ENCODE data around the gene RBM38. TPM values are rescaled to one million over a fixed set of nuclear protein-coding genes. Genes with fewer than 3 reads are reported as not detected.
"Not testable (repeated sequence)": the region's sequence is repeated elsewhere in the genome, so short reads cannot be mapped to it uniquely, and the experiment has no call there.

The RBM38 gene
- polyA plus RNA-seq, 2 of the 4 experiments (the other 2 are of a cell fraction): 6.6 to 14.2 TPM

DNA sequence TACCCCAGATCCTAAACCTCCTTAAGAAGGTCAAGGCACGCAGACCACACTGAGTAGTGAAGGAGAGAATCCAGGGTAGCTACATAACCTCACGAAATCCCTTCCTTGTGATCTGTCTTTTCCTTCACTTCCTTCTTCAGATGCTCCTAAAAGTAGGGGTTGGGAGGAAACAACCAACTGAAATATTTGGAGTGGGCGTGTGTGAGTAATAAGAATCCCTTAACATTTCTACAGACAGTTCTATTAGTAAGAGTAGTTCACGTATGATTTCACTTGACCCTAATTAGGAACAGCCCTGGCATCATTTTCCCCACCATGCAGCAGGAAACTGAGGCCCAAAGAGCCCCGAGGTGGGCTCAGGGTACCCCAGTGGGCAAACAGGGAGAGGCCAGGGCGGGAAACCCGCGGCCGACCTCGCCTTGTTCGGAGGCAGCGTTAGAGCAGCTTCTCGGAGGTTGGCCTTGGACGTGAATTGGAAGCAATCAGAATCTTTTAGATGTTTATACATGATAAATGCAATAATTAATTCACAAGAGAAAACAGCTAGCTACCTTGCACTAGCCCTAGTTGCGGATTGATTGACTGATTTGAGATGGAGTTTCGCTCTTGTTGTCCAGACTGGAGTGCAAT lies 41.0 kb upstream of the RBM38 start:
- H3K4me1 ChIP-seq: peaks cover 10% of the 10 kb centered on the region
- no peaks in the 10 kb centered on the region for H3K9me3 ChIP-seq
- H3K27ac ChIP-seq: peak overlapping the region in 1 of 2 experiments; percentile 93; a peak in 3 of 6 replicates
- no peak overlapping the region for H3K4me3 ChIP-seq
- DNase-seq (ENCODE audit: low read depth in 1 of 2, low spot score in 1 of 2): no peak
- no peak for FAIRE-seq
- ChIA-PET CTCF (interaction anchor here (2.5 to 7.2 kb wide), 4 partner anchors 11 to 799 kb away, joined by 7 to 244 read pairs (median 48); no protein-coding TSS in a partner anchor), POLR2A (no interaction called here)
- no peak for ATAC-seq
- no peak for TF ChIP-seq RFX5 (IDR thresholded peaks at IDR 0.05)
- no peak for TF ChIP-seq ESRRA (IDR thresholded peaks at IDR 0.05; ENCODE audit: borderline replicate concordance, low read length)
- TF ChIP-seq, protein P1, sequence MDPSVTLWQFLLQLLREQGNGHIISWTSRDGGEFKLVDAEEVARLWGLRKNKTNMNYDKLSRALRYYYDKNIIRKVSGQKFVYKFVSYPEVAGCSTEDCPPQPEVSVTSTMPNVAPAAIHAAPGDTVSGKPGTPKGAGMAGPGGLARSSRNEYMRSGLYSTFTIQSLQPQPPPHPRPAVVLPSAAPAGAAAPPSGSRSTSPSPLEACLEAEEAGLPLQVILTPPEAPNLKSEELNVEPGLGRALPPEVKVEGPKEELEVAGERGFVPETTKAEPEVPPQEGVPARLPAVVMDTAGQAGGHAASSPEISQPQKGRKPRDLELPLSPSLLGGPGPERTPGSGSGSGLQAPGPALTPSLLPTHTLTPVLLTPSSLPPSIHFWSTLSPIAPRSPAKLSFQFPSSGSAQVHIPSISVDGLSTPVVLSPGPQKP (IDR thresholded peaks at IDR 0.05; ENCODE audit: low read depth, low read length): no peak
- TF ChIP-seq RCOR1 (IDR thresholded peaks at IDR 0.05; ENCODE audit: low read depth, low read length): no peak
- TF ChIP-seq, protein P2, sequence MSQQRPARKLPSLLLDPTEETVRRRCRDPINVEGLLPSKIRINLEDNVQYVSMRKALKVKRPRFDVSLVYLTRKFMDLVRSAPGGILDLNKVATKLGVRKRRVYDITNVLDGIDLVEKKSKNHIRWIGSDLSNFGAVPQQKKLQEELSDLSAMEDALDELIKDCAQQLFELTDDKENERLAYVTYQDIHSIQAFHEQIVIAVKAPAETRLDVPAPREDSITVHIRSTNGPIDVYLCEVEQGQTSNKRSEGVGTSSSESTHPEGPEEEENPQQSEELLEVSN (IDR thresholded peaks at IDR 0.05; ENCODE audit: borderline replicate concordance, low read depth): no peak
- no peak for TF ChIP-seq SREBF2 (IDR thresholded peaks at IDR 0.05)
- TF ChIP-seq CEBPB (IDR thresholded peaks at IDR 0.05): no peak
- no peak for TF ChIP-seq CHD4 (IDR thresholded peaks at IDR 0.05; ENCODE audit: borderline replicate concordance)
- TF ChIP-seq CBX2 (IDR thresholded peaks at IDR 0.05; ENCODE audit: borderline replicate concordance, low read depth): no peak
- no peak for TF ChIP-seq ZFP36 (IDR thresholded peaks at IDR 0.05; ENCODE audit: borderline replicate concordance, partially characterized antibody)
- TF ChIP-seq, protein P3, sequence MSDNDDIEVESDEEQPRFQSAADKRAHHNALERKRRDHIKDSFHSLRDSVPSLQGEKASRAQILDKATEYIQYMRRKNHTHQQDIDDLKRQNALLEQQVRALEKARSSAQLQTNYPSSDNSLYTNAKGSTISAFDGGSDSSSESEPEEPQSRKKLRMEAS (IDR thresholded peaks at IDR 0.05): no peak
- TF ChIP-seq NR3C1 (IDR thresholded peaks at IDR 0.05): no peak
- TF ChIP-seq NFE2L2 (conservative IDR thresholded peaks at IDR 0.05; ENCODE audit: low read length): no peak
- no peak for TF ChIP-seq HEYL (CRISPR knock-in tag; IDR thresholded peaks at IDR 0.05)
- 89% methylated on average over 16 of the region's 16 CpGs for WGBS (ENCODE audit: missing lambda C conversion rate)
- no peak overlapping the region for H3K4me2 ChIP-seq

DNA sequence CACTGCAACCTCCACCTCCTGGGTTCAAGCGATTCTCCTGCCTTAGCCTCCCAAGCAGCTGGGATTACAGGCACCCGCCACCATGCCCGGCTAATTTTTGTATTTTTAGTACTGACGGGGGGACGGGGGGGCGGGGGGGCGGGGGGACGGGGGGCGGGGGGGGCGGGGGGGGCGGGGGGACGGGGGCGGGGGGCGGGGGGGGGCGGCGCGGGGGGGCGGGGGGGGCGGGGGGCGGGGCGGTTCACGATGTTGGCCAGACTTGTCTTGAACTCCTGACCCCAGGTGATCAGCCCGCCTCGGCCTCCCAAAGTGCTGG lies 40.5 kb upstream of the RBM38 start:
- WGBS (ENCODE audit: missing lambda C conversion rate): 37% methylated on average over 6 of the region's 24 CpGs
- DNase-seq (ENCODE audit: low read depth in 1 of 2, low spot score in 1 of 2); POLR2A ChIA-PET; FAIRE-seq; H3K9me3 ChIP-seq; ATAC-seq; H3K4me1 ChIP-seq: not testable (repeated sequence)
- peak overlapping the region; percentile 81; the same call in 1 of the 3 replicates for H3K4me2 ChIP-seq
- H3K4me3 ChIP-seq: peak overlapping the region; percentile 95
- CTCF ChIA-PET: interaction anchor here (2.5 to 7.2 kb wide), 4 partner anchors 11 to 799 kb away, joined by 7 to 244 read pairs (median 48); no protein-coding TSS in a partner anchor
- peak overlapping the region; percentile 93 to 95 for H3K27ac ChIP-seq

DNA sequence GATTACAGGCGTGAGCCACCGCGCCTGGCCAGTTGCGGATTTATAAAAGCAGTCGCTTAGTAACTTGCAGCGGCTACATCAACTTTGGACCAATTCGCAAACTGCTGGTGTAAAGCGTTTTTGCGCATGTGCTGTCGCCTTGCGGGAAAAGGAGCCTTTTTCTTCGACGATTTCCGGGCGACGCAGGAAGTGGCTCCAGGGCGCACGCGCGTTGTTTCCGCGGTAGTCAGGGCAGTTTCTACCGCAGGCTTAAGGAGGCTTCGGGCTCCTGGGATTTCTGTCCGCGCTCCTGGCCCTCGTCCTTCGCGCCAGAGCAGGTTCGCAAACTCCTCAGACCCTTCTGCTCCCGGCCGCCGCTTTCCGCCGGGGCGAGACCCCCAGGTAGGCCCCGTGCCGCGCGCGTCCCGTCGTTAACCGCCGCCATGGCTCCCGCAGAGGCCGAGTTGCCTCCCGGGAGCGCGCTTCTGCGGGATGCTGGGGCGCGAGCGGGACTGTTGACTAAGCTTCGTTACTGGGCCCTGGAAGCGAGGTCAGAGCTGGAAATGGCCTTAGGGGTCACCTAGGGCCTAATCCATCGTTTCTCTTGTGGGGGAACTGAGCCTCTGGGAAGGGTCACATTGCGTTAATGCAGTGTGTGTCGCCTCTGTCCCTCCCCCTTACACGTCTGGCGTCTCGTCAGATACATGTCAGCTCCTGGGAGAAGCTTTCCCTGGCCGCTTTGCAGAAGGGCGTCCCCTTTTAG lies 40.0 kb upstream of the RBM38 start, which contains the start of gene RAE1:
TSS of gene RAE1 (plus strand) at position 214 of the 742 bp plus-strand sequence. CDS start 2,784 bp downstream, outside the sequence.
- Histone ChIP-seq H3K27ac (peak within 1 kb of the TSS; percentile 93 to 95), H3K9me3 (no peaks in the 10 kb centered on the region), H3K4me1 (peaks cover 10% of the 10 kb centered on the region), H3K4me2 (peak within 1 kb of the TSS; percentile 81), H3K4me3 (peak within 1 kb of the TSS; percentile 95)
- FAIRE-seq (no peak), ATAC-seq (peak; percentile 93 to 94), DNase-seq (ENCODE audit: low read depth in 1 of 2, low spot score in 1 of 2) (peak; percentile 68 to 92)
- ChIA-PET POLR2A (no interaction called here), CTCF (interaction anchor here (1.0 to 2.5 kb wide), 4 partner anchors 10 to 261 kb away, joined by 3 to 7 read pairs (median 4); no protein-coding TSS in a partner anchor)
- under 1% methylated on average over 31 of the region's 64 CpGs for WGBS (ENCODE audit: missing lambda C conversion rate)
- TF ChIP-seq PHF8 (IDR thresholded peaks at IDR 0.05; ENCODE audit: borderline replicate concordance, low read depth) (peak; percentile 98), RAD21 (conservative IDR thresholded peaks at IDR 0.05 in 1 of 2, IDR thresholded peaks at IDR 0.05 in 1 of 2) (no peak), ESRRA (IDR thresholded peaks at IDR 0.05; ENCODE audit: borderline replicate concordance, low read length) (no peak), RARB (CRISPR knock-in tag; IDR thresholded peaks at IDR 0.05) (no peak), ZFP36 (IDR thresholded peaks at IDR 0.05; ENCODE audit: borderline replicate concordance, partially characterized antibody) (no peak), ZSCAN20 (CRISPR knock-in tag; IDR thresholded peaks at IDR 0.05) (no peak), POLR2AphosphoS2 (conservative IDR thresholded peaks at IDR 0.05; ENCODE audit: low read length) (no peak), RCOR1 (IDR thresholded peaks at IDR 0.05; ENCODE audit: low read depth, low read length) (no peak), JUN (IDR thresholded peaks at IDR 0.05) (peak; percentile 52 to 74; a peak in 3 of 5 replicates), FOXS1 (CRISPR knock-in tag; IDR thresholded peaks at IDR 0.05) (no peak), HEYL (CRISPR knock-in tag; IDR thresholded peaks at IDR 0.05) (no peak), NFE2L2 (conservative IDR thresholded peaks at IDR 0.05; ENCODE audit: low read length) (no peak), TP53 (CRISPR knock-in tag; IDR thresholded peaks at IDR 0.05) (no peak)
- TF ChIP-seq, protein P4, sequence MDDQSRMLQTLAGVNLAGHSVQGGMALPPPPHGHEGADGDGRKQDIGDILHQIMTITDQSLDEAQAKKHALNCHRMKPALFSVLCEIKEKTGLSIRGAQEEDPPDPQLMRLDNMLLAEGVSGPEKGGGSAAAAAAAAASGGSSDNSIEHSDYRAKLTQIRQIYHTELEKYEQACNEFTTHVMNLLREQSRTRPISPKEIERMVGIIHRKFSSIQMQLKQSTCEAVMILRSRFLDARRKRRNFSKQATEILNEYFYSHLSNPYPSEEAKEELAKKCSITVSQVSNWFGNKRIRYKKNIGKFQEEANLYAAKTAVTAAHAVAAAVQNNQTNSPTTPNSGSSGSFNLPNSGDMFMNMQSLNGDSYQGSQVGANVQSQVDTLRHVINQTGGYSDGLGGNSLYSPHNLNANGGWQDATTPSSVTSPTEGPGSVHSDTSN (IDR thresholded peaks at IDR 0.05): no peak
- TF ChIP-seq, protein P2 (IDR thresholded peaks at IDR 0.05; ENCODE audit: borderline replicate concordance, low read depth): peak; percentile 80
- TF ChIP-seq, protein P5, sequence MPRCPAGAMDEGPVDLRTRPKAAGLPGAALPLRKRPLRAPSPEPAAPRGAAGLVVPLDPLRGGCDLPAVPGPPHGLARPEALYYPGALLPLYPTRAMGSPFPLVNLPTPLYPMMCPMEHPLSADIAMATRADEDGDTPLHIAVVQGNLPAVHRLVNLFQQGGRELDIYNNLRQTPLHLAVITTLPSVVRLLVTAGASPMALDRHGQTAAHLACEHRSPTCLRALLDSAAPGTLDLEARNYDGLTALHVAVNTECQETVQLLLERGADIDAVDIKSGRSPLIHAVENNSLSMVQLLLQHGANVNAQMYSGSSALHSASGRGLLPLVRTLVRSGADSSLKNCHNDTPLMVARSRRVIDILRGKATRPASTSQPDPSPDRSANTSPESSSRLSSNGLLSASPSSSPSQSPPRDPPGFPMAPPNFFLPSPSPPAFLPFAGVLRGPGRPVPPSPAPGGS (IDR thresholded peaks at IDR 0.05): peak; percentile 78; the same call in 1 of the 3 replicates
- TF ChIP-seq, protein P6, sequence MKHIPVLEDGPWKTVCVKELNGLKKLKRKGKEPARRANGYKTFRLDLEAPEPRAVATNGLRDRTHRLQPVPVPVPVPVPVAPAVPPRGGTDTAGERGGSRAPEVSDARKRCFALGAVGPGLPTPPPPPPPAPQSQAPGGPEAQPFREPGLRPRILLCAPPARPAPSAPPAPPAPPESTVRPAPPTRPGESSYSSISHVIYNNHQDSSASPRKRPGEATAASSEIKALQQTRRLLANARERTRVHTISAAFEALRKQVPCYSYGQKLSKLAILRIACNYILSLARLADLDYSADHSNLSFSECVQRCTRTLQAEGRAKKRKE (CRISPR knock-in tag; IDR thresholded peaks at IDR 0.05; ENCODE audit: low read depth): no peak
